ENCODE data around the gene UBE2Q1.
"Not testable (repeated sequence)": the region's sequence is repeated elsewhere in the genome, so short reads cannot be mapped to it uniquely, and the experiment has no call there.

UBE2Q1 gene

GRCh38 chr1:154549202-154549770 is 9.2 kb downstream of the UBE2Q1 start:
- no peak for DNase-seq

GRCh38 chr1:154548028-154548427 is 10.4 kb downstream of the UBE2Q1 start:
- DNase-seq: no peak

GRCh38 chr1:154547105-154547732 is 11.2 kb downstream of the UBE2Q1 start:
- no peak for DNase-seq

- DNase-seq: peak; percentile 16
Observed at GRCh38 chr1:154546264-154547063, 12.0 kb downstream of the UBE2Q1 start.

- no peak for DNase-seq
Observed at GRCh38 chr1:154541231-154541630, 17.2 kb downstream of the UBE2Q1 start.

GRCh38 chr1:154539486-154540483 is 18.7 kb downstream of the UBE2Q1 start:
- no peak for DNase-seq

- no peak for DNase-seq
Observed at GRCh38 chr1:154536570-154536969, 21.9 kb downstream of the UBE2Q1 start.

- peak; percentile 79 for DNase-seq
Observed at GRCh38 chr1:154533952-154534844, 24.3 kb downstream of the UBE2Q1 start.

GRCh38 chr1:154531950-154532349 is 26.5 kb downstream of the UBE2Q1 start:
- not testable (repeated sequence) for DNase-seq

- no peak for DNase-seq
Observed at GRCh38 chr1:154529308-154529707, 29.2 kb downstream of the UBE2Q1 start.

- DNase-seq: no peak
Observed at GRCh38 chr1:154527192-154527591, 31.3 kb downstream of the UBE2Q1 start.

- DNase-seq: no peak
Observed at GRCh38 chr1:154524881-154525280, 33.6 kb downstream of the UBE2Q1 start.

- no peak for DNase-seq
Observed at GRCh38 chr1:154521695-154522094, 36.8 kb downstream of the UBE2Q1 start.

- DNase-seq: no peak
Observed at GRCh38 chr1:154520333-154520732, 38.1 kb downstream of the UBE2Q1 start.

- DNase-seq: no peak
Observed at GRCh38 chr1:154519591-154519991, 38.9 kb downstream of the UBE2Q1 start.

- no peak for DNase-seq
Observed at GRCh38 chr1:154517661-154518060, 40.8 kb downstream of the UBE2Q1 start.

GRCh38 chr1:154514066-154514553 is 44.4 kb downstream of the UBE2Q1 start:
- DNase-seq: no peak

GRCh38 chr1:154512760-154513159 is 45.7 kb downstream of the UBE2Q1 start:
- no peak for DNase-seq

- no peak for DNase-seq
Observed at GRCh38 chr1:154503898-154504297, 54.6 kb downstream of the UBE2Q1 start.

GRCh38 chr1:154502744-154503115 is 55.7 kb downstream of the UBE2Q1 start:
- DNase-seq: no peak

GRCh38 chr1:154502066-154502743 is 56.3 kb downstream of the UBE2Q1 start, which contains the start of the genes SHE and TDRD10:
Gene SHE, minus strand, starts transcription at chr1:154502412. Its CDS starts 386 bp downstream, at chr1:154502026.
Gene TDRD10, plus strand, starts transcription at chr1:154502219. Its CDS starts 4,685 bp downstream, at chr1:154506904.
- no peak for DNase-seq
